Mucosa of stomach (tissue), 1 donor: ENCODE results near the gene PRM3.

Source experiments
- H3K27me3 ChIP-seq: one replicate; pipeline ENCODE4 v1.7.0; 2013; ENCODE audit warnings: mild to moderate bottlenecking, low read length; ENCODE audit not compliant: control insufficient read depth, insufficient read depth
- H3K36me3 ChIP-seq: one replicate; pipeline ENCODE4 v1.7.0; 2013; ENCODE audit warnings: low read length; ENCODE audit not compliant: control insufficient read depth, insufficient read depth
- H3K4me1 ChIP-seq: one replicate; pipeline ENCODE4 v1.7.0; 2013; ENCODE audit warnings: mild to moderate bottlenecking, low read length; ENCODE audit not compliant: control insufficient read depth, insufficient read depth
- H3K4me3 ChIP-seq: one replicate; pipeline ENCODE4 v1.7.0; 2013; ENCODE audit warnings: low read length
- H3K9ac ChIP-seq: one replicate; pipeline ENCODE4 v1.7.0; 2013; ENCODE audit warnings: mild to moderate bottlenecking, low read length, moderate library complexity
- H3K9me3 ChIP-seq: one replicate; pipeline ENCODE4 v1.7.0; 2013; ENCODE audit warnings: mild to moderate bottlenecking, low read length, moderate library complexity; ENCODE audit not compliant: control insufficient read depth
- donor health status: Pancreatic carcinoma.

The PRM3 gene

GRCh38 chr16:11251525-11252481 is 21.6 kb downstream of the PRM3 start:
- Histone ChIP-seq H3K9ac (no peak overlapping the region), H3K4me3 (no peak overlapping the region), H3K9me3 (no peaks in the 10 kb centered on the region), H3K36me3 (no peaks in the 10 kb centered on the region), H3K4me1 (peaks cover 1% of the 10 kb centered on the region), H3K27me3 (no peaks in the 10 kb centered on the region)

- no peak overlapping the region for H3K4me3 ChIP-seq
- H3K27me3 ChIP-seq, result no peaks in the 10 kb centered on the region
- no peaks in the 10 kb centered on the region for H3K4me1 ChIP-seq
- no peaks in the 10 kb centered on the region for H3K9me3 ChIP-seq
- no peak overlapping the region for H3K9ac ChIP-seq
- H3K36me3 ChIP-seq, result no peaks in the 10 kb centered on the region
Measured at GRCh38 chr16:11250786-11251524, 22.5 kb downstream of the PRM3 start.

- no peaks in the 10 kb centered on the region for H3K9me3 ChIP-seq
- H3K27me3 ChIP-seq, result no peaks in the 10 kb centered on the region
- H3K9ac ChIP-seq, result no peak overlapping the region
- H3K4me1 ChIP-seq, result no peaks in the 10 kb centered on the region
- H3K36me3 ChIP-seq, result no peaks in the 10 kb centered on the region
- H3K4me3 ChIP-seq, result no peak overlapping the region
Measured at GRCh38 chr16:11250091-11250785, 23.2 kb downstream of the PRM3 start.

GRCh38 chr16:11249233-11250061 is 24.0 kb downstream of the PRM3 start:
- H3K4me3 ChIP-seq, result no peak overlapping the region
- H3K4me1 ChIP-seq, result no peaks in the 10 kb centered on the region
- H3K27me3 ChIP-seq, result no peaks in the 10 kb centered on the region
- H3K36me3 ChIP-seq, result no peaks in the 10 kb centered on the region
- no peak overlapping the region for H3K9ac ChIP-seq
- H3K9me3 ChIP-seq, result no peaks in the 10 kb centered on the region

GRCh38 chr16:11248133-11248532 is 25.3 kb downstream of the PRM3 start:
- no peak overlapping the region for H3K9ac ChIP-seq
- no peaks in the 10 kb centered on the region for H3K36me3 ChIP-seq
- no peaks in the 10 kb centered on the region for H3K4me1 ChIP-seq
- no peaks in the 10 kb centered on the region for H3K27me3 ChIP-seq
- H3K4me3 ChIP-seq, result no peak overlapping the region
- H3K9me3 ChIP-seq, result no peaks in the 10 kb centered on the region

- Histone ChIP-seq H3K27me3 (no peaks in the 10 kb centered on the region), H3K4me3 (no peak overlapping the region), H3K9ac (no peak overlapping the region), H3K9me3 (no peaks in the 10 kb centered on the region), H3K4me1 (no peaks in the 10 kb centered on the region), H3K36me3 (no peaks in the 10 kb centered on the region)
Measured at GRCh38 chr16:11245988-11246387, 27.4 kb downstream of the PRM3 start.

GRCh38 chr16:11245222-11245737 is 28.1 kb downstream of the PRM3 start:
- Histone ChIP-seq H3K4me3 (no peak overlapping the region), H3K9me3 (no peaks in the 10 kb centered on the region), H3K36me3 (no peaks in the 10 kb centered on the region), H3K27me3 (no peaks in the 10 kb centered on the region), H3K4me1 (peaks cover 4% of the 10 kb centered on the region), H3K9ac (no peak overlapping the region)

- no peak overlapping the region for H3K4me3 ChIP-seq
- no peaks in the 10 kb centered on the region for H3K36me3 ChIP-seq
- H3K9ac ChIP-seq, result no peak overlapping the region
- no peaks in the 10 kb centered on the region for H3K9me3 ChIP-seq
- H3K27me3 ChIP-seq, result no peaks in the 10 kb centered on the region
- peaks cover 4% of the 10 kb centered on the region for H3K4me1 ChIP-seq
Measured at GRCh38 chr16:11242658-11243057, 30.8 kb downstream of the PRM3 start.

GRCh38 chr16:11241480-11242204 is 31.8 kb downstream of the PRM3 start:
- no peaks in the 10 kb centered on the region for H3K27me3 ChIP-seq
- H3K4me1 ChIP-seq, result peaks cover 4% of the 10 kb centered on the region
- H3K4me3 ChIP-seq, result no peak overlapping the region
- H3K9me3 ChIP-seq, result no peaks in the 10 kb centered on the region
- H3K36me3 ChIP-seq, result no peaks in the 10 kb centered on the region
- H3K9ac ChIP-seq, result no peak overlapping the region

- Histone ChIP-seq H3K4me1 (peaks cover 4% of the 10 kb centered on the region), H3K4me3 (no peak overlapping the region), H3K9ac (no peak overlapping the region), H3K9me3 (no peaks in the 10 kb centered on the region), H3K36me3 (no peaks in the 10 kb centered on the region), H3K27me3 (no peaks in the 10 kb centered on the region)
Measured at GRCh38 chr16:11240636-11241473, 32.6 kb downstream of the PRM3 start.
